ENCODE data around the gene SIRPG. TPM values are rescaled to one million over a fixed set of nuclear protein-coding genes. Genes with fewer than 3 reads are reported as not detected.
A peak's percentile ranks its signal among the peaks of the same experiment; 100 is the strongest.

Gene SIRPG
- total and polyA plus RNA-seq, 10 of the 15 experiments (the other 5 are each of a cell fraction or from before 2014, with no cell fraction given): 1.1 to 13.0 (median 4.1) TPM

DNA sequence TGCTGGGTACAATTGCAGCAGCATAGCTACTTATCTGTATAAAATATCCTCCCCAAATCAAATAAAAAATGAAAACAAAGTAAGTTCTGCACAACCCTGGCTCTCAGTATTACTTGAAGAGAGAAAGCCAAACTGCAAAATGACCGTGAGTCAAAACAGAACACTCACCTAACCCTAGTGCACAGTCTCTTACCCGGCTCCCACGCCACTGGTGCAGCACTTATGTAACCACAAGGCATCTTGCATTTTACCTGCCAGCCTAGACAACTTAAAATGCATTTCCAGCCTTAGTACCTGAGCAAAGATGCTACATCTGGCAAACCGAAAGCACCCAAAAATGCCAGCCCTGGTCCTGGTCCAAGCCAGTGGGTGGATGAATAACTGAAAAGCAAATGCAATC lies 25.4 kb downstream of the SIRPG start (continued):
- TF ChIP-seq, protein P1, sequence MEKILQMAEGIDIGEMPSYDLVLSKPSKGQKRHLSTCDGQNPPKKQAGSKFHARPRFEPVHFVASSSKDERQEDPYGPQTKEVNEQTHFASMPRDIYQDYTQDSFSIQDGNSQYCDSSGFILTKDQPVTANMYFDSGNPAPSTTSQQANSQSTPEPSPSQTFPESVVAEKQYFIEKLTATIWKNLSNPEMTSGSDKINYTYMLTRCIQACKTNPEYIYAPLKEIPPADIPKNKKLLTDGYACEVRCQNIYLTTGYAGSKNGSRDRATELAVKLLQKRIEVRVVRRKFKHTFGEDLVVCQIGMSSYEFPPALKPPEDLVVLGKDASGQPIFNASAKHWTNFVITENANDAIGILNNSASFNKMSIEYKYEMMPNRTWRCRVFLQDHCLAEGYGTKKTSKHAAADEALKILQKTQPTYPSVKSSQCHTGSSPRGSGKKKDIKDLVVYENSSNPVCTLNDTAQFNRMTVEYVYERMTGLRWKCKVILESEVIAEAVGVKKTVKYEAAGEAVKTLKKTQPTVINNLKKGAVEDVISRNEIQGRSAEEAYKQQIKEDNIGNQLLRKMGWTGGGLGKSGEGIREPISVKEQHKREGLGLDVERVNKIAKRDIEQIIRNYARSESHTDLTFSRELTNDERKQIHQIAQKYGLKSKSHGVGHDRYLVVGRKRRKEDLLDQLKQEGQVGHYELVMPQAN (conservative IDR thresholded peaks at IDR 0.05): no peak
- no peak for TF ChIP-seq MEF2B (IDR thresholded peaks at IDR 0.05; ENCODE audit: partially characterized antibody, poor library complexity, severe bottlenecking)
- TF ChIP-seq SUPT20H (IDR thresholded peaks at IDR 0.05; ENCODE audit: borderline replicate concordance, control insufficient read depth, low read depth, low read length): no peak
- TF ChIP-seq CHD2 (IDR thresholded peaks at IDR 0.05; ENCODE audit: borderline replicate concordance, low read depth, low read length): no peak
- TF ChIP-seq GABPA (IDR thresholded peaks at IDR 0.05; ENCODE audit: low read depth): no peak
- no peak for TF ChIP-seq NFYB (IDR thresholded peaks at IDR 0.05; ENCODE audit: insufficient read depth, low read depth, low read length)
- TF ChIP-seq, protein P2, sequence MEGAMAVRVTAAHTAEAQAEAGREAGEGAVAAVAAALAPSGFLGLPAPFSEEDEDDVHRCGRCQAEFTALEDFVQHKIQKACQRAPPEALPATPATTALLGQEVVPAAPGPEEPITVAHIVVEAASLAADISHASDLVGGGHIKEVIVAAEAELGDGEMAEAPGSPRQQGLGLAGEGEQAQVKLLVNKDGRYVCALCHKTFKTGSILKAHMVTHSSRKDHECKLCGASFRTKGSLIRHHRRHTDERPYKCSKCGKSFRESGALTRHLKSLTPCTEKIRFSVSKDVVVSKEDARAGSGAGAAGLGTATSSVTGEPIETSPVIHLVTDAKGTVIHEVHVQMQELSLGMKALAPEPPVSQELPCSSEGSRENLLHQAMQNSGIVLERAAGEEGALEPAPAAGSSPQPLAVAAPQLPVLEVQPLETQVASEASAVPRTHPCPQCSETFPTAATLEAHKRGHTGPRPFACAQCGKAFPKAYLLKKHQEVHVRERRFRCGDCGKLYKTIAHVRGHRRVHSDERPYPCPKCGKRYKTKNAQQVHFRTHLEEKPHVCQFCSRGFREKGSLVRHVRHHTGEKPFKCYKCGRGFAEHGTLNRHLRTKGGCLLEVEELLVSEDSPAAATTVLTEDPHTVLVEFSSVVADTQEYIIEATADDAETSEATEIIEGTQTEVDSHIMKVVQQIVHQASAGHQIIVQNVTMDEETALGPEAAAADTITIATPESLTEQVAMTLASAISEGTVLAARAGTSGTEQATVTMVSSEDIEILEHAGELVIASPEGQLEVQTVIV (IDR thresholded peaks at IDR 0.05; ENCODE audit: borderline replicate concordance, partially characterized antibody): no peak
- TF ChIP-seq SPI1 (IDR thresholded peaks at IDR 0.05; ENCODE audit: borderline replicate concordance, insufficient read depth, low read depth, low read length): no peak
- TF ChIP-seq CREM (IDR thresholded peaks at IDR 0.05; ENCODE audit: low read depth): no peak; the same call in 1 of the 2 replicates
- TF ChIP-seq EGR1 (IDR thresholded peaks at IDR 0.05; ENCODE audit: borderline replicate concordance in 1 of 2, low read depth in 2 of 2, low read length in 2 of 2): no peak
- TF ChIP-seq MTA2 (IDR thresholded peaks at IDR 0.05; ENCODE audit: low read depth): no peak
- no peak for TF ChIP-seq SRF (IDR thresholded peaks at IDR 0.05; ENCODE audit: low read depth in 2 of 2, low read length in 2 of 2)
- TF ChIP-seq LARP7 (IDR thresholded peaks at IDR 0.05): no peak
- peak; percentile 92 for TF ChIP-seq RUNX3 (IDR thresholded peaks at IDR 0.05; ENCODE audit: low read length)
- TF ChIP-seq, protein P3, sequence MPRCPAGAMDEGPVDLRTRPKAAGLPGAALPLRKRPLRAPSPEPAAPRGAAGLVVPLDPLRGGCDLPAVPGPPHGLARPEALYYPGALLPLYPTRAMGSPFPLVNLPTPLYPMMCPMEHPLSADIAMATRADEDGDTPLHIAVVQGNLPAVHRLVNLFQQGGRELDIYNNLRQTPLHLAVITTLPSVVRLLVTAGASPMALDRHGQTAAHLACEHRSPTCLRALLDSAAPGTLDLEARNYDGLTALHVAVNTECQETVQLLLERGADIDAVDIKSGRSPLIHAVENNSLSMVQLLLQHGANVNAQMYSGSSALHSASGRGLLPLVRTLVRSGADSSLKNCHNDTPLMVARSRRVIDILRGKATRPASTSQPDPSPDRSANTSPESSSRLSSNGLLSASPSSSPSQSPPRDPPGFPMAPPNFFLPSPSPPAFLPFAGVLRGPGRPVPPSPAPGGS (IDR thresholded peaks at IDR 0.05; ENCODE audit: borderline replicate concordance, insufficient read depth, low read depth, low read length, poor library complexity, severe bottlenecking): peak; percentile 46
- peak; percentile 49; the same call in 1 of the 2 replicates for TF ChIP-seq PAX5 (IDR thresholded peaks at IDR 0.05; ENCODE audit: borderline replicate concordance, low read depth, low read length)
- peak; percentile 77 for TF ChIP-seq EED (IDR thresholded peaks at IDR 0.05; ENCODE audit: low read depth)
- no peak for TF ChIP-seq ZNF207 (IDR thresholded peaks at IDR 0.05; ENCODE audit: borderline replicate concordance)
- TF ChIP-seq POU2F2 (IDR thresholded peaks at IDR 0.05; ENCODE audit: borderline replicate concordance, low read depth, low read length): no peak
- TF ChIP-seq, protein P4, sequence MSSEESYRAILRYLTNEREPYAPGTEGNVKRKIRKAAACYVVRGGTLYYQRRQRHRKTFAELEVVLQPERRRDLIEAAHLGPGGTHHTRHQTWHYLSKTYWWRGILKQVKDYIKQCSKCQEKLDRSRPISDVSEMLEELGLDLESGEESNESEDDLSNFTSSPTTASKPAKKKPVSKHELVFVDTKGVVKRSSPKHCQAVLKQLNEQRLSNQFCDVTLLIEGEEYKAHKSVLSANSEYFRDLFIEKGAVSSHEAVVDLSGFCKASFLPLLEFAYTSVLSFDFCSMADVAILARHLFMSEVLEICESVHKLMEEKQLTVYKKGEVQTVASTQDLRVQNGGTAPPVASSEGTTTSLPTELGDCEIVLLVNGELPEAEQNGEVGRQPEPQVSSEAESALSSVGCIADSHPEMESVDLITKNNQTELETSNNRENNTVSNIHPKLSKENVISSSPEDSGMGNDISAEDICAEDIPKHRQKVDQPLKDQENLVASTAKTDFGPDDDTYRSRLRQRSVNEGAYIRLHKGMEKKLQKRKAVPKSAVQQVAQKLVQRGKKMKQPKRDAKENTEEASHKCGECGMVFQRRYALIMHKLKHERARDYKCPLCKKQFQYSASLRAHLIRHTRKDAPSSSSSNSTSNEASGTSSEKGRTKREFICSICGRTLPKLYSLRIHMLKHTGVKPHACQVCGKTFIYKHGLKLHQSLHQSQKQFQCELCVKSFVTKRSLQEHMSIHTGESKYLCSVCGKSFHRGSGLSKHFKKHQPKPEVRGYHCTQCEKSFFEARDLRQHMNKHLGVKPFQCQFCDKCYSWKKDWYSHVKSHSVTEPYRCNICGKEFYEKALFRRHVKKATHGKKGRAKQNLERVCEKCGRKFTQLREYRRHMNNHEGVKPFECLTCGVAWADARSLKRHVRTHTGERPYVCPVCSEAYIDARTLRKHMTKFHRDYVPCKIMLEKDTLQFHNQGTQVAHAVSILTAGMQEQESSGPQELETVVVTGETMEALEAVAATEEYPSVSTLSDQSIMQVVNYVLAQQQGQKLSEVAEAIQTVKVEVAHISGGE (CRISPR knock-in tag; IDR thresholded peaks at IDR 0.05): no peak

All from GM12878 (cell line).